OCI-LY3 (cell line): Measurements from ENCODE around the gene FOXA1.

ENCODE experiments used
- EZH2phosphoT487 ChIP-seq: fragments of 200-600 bp; shearing (Covaris generic); IDR thresholded peaks from 2 replicates; pipeline ENCODE4 v1.6.1; 2018; ENCODE audit warnings: antibody characterized with exemption, mixed run types, low read depth
- TF ChIP-seq, protein P1 (sequence below): fragments of 200-600, 300-600 bp; sonication (generic); IDR thresholded peaks from 2 replicates; pipeline ENCODE4 v1.5.1; 2014; ENCODE audit warnings: antibody characterized with exemption, low read length, low read depth

DNA sequence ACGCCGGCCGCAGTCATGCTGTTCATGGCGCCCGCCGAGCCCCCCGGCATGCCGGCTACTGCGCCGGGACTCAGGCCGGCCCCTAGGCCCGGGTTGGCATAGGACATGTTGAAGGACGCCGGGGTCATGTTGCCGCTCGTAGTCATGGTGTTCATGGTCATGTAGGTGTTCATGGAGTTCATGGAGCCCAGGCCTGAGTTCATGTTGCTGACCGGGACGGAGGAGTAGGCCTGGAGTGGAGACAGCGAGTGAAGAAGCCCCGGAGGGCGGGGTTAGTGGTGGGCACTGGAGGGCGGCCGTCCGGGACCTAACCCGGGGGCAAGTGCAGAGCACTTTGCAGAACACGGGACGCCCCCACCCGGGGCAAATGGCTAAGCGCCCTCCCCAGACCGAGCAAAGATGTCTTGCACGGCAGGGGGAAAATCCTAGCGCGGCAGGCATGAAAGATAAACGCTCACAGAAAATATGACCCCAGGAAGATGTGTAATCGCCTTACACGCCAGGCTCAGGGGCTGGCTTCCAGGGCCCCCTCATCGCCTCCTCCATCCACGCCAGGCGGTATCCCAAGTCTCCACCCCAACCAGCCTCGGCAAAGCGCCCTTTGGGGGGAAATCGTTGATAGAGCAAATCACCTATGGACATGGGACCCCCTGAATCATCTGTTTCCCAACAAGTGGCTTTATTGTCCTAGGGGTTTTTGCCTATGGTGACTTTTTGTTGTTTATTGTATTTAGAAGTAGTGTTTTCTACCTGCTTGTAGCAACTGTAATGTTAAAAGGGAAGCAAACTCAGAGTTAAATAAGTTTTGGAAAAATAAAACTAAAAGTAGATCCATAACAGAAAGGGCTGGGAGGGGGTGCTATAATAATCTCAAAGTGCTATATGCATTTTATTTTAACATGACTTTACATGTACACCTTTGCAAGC is 2.3 kb downstream of the FOXA1 start:
- TF ChIP-seq, protein P1, sequence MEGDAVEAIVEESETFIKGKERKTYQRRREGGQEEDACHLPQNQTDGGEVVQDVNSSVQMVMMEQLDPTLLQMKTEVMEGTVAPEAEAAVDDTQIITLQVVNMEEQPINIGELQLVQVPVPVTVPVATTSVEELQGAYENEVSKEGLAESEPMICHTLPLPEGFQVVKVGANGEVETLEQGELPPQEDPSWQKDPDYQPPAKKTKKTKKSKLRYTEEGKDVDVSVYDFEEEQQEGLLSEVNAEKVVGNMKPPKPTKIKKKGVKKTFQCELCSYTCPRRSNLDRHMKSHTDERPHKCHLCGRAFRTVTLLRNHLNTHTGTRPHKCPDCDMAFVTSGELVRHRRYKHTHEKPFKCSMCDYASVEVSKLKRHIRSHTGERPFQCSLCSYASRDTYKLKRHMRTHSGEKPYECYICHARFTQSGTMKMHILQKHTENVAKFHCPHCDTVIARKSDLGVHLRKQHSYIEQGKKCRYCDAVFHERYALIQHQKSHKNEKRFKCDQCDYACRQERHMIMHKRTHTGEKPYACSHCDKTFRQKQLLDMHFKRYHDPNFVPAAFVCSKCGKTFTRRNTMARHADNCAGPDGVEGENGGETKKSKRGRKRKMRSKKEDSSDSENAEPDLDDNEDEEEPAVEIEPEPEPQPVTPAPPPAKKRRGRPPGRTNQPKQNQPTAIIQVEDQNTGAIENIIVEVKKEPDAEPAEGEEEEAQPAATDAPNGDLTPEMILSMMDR: no peak
- no peak for TF ChIP-seq EZH2phosphoT487
